B cell (primary cell): ENCODE results near the gene MGAT5. TPM values are rescaled to one million over a fixed set of nuclear protein-coding genes. Genes with fewer than 3 reads are reported as not detected.
A peak's percentile ranks its signal among the peaks of the same experiment; 100 is the strongest.

ENCODE experiments used
- ATAC-seq: fragments of 200-7000 bp; cut with Tn5 transposase; one replicate; pipeline ENCODE4 v1.10.0; 2021; ENCODE audit warnings: low read depth, mild to moderate bottlenecking, moderate number of reproducible peaks, moderate library complexity
- CTCF ChIA-PET: fragments of 350-600 bp; sonication (Branson Sonifier 250); formaldehyde crosslinking; loops from one replicate; lab custom pipeline; 2021; ENCODE audit warnings: antibody characterized with exemption, inconsistent platforms; lab: Charles Lee
- POLR2A ChIA-PET: fragments of 350-600 bp; sonication (Branson Sonifier 250); formaldehyde crosslinking; loops from one replicate; lab custom pipeline; 2021; ENCODE audit warnings: antibody characterized with exemption; lab: Charles Lee
- DNase-seq: peaks from one replicate; pipeline ENCODE4 v3.0.0; 2013
- H2AFZ ChIP-seq: 2 replicates; pipeline ENCODE4 v1.6.1; 2012; ENCODE audit warnings: mild to moderate bottlenecking, low read depth, low read length; ENCODE audit not compliant: insufficient read depth, poor library complexity, severe bottlenecking
- H3K27ac ChIP-seq, 2 donors: 1 replicate in 1 of 2; 2 replicates in 1 of 2; pipeline ENCODE4 v1.5.1; 2012 to 2013; ENCODE audit warnings: low read length in 2 of 2, mild to moderate bottlenecking in 2 of 2, moderate library complexity in 1 of 2
- H3K27me3 ChIP-seq, 4 experiments: fragments of 200-600 bp in 1 of 4; sonication (generic) in 1 of 4; replicated peaks in 1 of 4; 1 replicate in 2 of 4; 2 replicates in 2 of 4; pipeline versions ENCODE4 v1.6.1 to v1.7.0; 2013 to 2016; ENCODE audit warnings: low read length in 3 of 4, mild to moderate bottlenecking in 2 of 4, mixed read lengths in 1 of 4, moderate library complexity in 1 of 4; ENCODE audit not compliant: insufficient read depth in 4 of 4, control insufficient read depth in 3 of 4; ENCODE audit errors: control extremely low read depth in 1 of 4
- H3K36me3 ChIP-seq, 2 experiments: replicated peaks in 1 of 2; 1 replicate in 1 of 2; 2 replicates in 1 of 2; pipeline versions ENCODE4 v1.6.1 to v1.7.1; 2013; ENCODE audit warnings: low read length in 1 of 2; ENCODE audit not compliant: insufficient read depth in 2 of 2, control insufficient read depth in 1 of 2; ENCODE audit errors: control extremely low read depth in 1 of 2, extremely low read depth in 1 of 2
- H3K4me1 ChIP-seq, 2 donors: fragments of 200-600 bp in 1 of 2; sonication (generic) in 1 of 2; 1 replicate in 1 of 2; 2 replicates in 1 of 2; pipeline versions ENCODE4 v1.5.1 to v1.6.1; 2013 to 2017; ENCODE audit warnings: low read length in 2 of 2; ENCODE audit not compliant: control insufficient read depth in 2 of 2, insufficient read depth in 2 of 2
- H3K4me2 ChIP-seq: replicated peaks from 2 replicates; pipeline ENCODE3; 2012; ENCODE audit warnings: mild to moderate bottlenecking, low read depth, low read length; ENCODE audit not compliant: poor library complexity, severe bottlenecking
- H3K4me3 ChIP-seq, 5 experiments: fragments of 200-600 bp in 1 of 5; sonication (generic) in 1 of 5; 1 replicate in 3 of 5; 2 replicates in 2 of 5; pipeline versions ENCODE4 v1.5.1 to v1.7.0; 2011 to 2016; ENCODE audit warnings: low read length in 4 of 5, mild to moderate bottlenecking in 4 of 5, low read depth in 2 of 5, control low read depth in 1 of 5, moderate library complexity in 1 of 5; ENCODE audit not compliant: insufficient read depth in 1 of 5; ENCODE audit errors: control extremely low read depth in 1 of 5, extremely low read depth in 1 of 5
- H3K79me2 ChIP-seq: fragments of 200-600 bp; sonication (generic); one replicate; pipeline ENCODE4 v1.6.0; 2016; ENCODE audit warnings: low read length; ENCODE audit not compliant: control insufficient read depth, insufficient read depth
- H3K9ac ChIP-seq: fragments of 200-600 bp; sonication (generic); 2 replicates; pipeline ENCODE4 v1.6.1; 2017; ENCODE audit warnings: mild to moderate bottlenecking, low read length, moderate library complexity
- H3K9me3 ChIP-seq, 3 donors: one replicate each; pipeline versions ENCODE4 v1.6.1 to v1.7.1; 2013; ENCODE audit warnings: low read length in 2 of 3; ENCODE audit not compliant: control insufficient read depth in 2 of 3, insufficient read depth in 1 of 3; ENCODE audit errors: control extremely low read depth in 1 of 3
- H4K20me1 ChIP-seq: 2 replicates; pipeline ENCODE4 v1.6.0; 2012; ENCODE audit warnings: mild to moderate bottlenecking, low read length; ENCODE audit not compliant: insufficient read depth, control insufficient read depth, poor library complexity, severe bottlenecking
- H3K27ac Mint-ChIP-seq: one replicate; pipeline ENCODE4 v1.8.0; 2021; ENCODE audit warnings: mixed read lengths
- H3K27me3 Mint-ChIP-seq: one replicate; pipeline ENCODE4 v1.8.0; 2021; ENCODE audit warnings: mixed read lengths
- H3K4me1 Mint-ChIP-seq: one replicate; pipeline ENCODE4 v1.8.0; 2021; ENCODE audit warnings: mixed read lengths
- H3K4me3 Mint-ChIP-seq: one replicate; pipeline ENCODE4 v1.8.0; 2021; ENCODE audit warnings: mixed read lengths
- H3K9me3 Mint-ChIP-seq: one replicate; pipeline ENCODE4 v1.8.0; 2022; ENCODE audit warnings: mixed read lengths; ENCODE audit not compliant: insufficient read depth
- EZH2 ChIP-seq: IDR thresholded peaks from 2 replicates; pipeline ENCODE4 v1.6.1; 2012; ENCODE audit warnings: borderline replicate concordance, low read depth, mild to moderate bottlenecking, moderate library complexity, low read length; ENCODE audit not compliant: insufficient read depth, poor library complexity, severe bottlenecking
- WGBS: methylation state at CpG from one replicate; pipeline ENCODE4 v1.1.5; 2013; ENCODE audit warnings: missing lambda C conversion rate; ENCODE audit not compliant: insufficient coverage; 5-methylcytosine and 5-hydroxymethylcytosine counted together
- intact Hi-C: fragments of 100-400 bp; cut with micrococcal nuclease; formaldehyde crosslinking; loops from one replicate; pipeline ENCODE4 v1.10.0; 2022
- polyA plus RNA-seq: library from polyadenylated mRNA; depleted of rRNA; stranded (reverse); fragments of >200 nt; gene quantifications from 2 replicates; pipeline ENCODE4 v1.2.3, GENCODE V29; 2012
- total RNA-seq, 2 donors: library from RNA; stranded (reverse); fragments of 120-200 nt in 1 of 2; gene quantifications; 1 replicate in 1 of 2; 2 replicates in 1 of 2; pipeline versions ENCODE4 v1.2.3 to v1.2.4, GENCODE V29; 2013 to 2022
- TF ChIP-seq, protein P1 (sequence below): fragments of 200-600 bp; IDR thresholded peaks from one replicate; pipeline ENCODE4 v1.8.0; 2022; ENCODE audit warnings: antibody characterized with exemption, mild to moderate bottlenecking

Gene MGAT5
- total and polyA plus RNA-seq, 2 donors (not counting 1 experiment from before 2014, with no cell fraction given), result 27.2 to 184 TPM

DNA sequence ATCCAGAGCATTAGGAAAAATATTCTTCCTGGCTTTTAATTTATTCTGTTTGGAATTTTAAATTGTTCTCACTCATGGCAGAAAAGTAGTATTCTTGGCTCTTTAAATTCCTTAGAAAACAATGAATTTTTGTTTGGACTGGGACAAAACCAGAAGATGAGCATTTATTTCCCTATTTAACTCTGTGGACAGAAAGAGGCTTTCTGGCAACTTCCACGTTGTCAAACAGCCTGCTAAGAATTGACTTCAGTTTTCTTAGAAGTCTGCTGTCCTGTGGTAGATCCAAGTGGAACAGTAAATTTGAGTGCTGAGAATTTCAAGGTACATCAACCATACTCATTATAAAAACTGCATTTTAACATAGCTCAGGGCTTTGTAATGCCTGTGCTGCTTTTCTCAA is 83.8 kb downstream of the MGAT5 start:
- no peak overlapping the region for H3K4me2 ChIP-seq
- peaks cover 51% of the 10 kb centered on the region for H3K79me2 ChIP-seq
- no peak for DNase-seq
- no peak for ATAC-seq
- Mint-ChIP-seq H3K9me3 (no peaks in the 10 kb centered on the region), H3K27me3 (no peaks in the 10 kb centered on the region), H3K4me3 (no peak overlapping the region), H3K27ac (peak overlapping the region; percentile 37), H3K4me1 (peaks cover 69% of the 10 kb centered on the region)
- H3K9ac ChIP-seq, result no peak overlapping the region
- intact Hi-C loops, result loop anchor here (2.0 to 5.0 kb wide), 2 partner anchors 15 to 75 kb away; no protein-coding TSS in a partner anchor
- peaks cover 11 to 62% of the 10 kb centered on the region in 2 experiments for H3K36me3 ChIP-seq
- peak overlapping the region in 1 of 2 donors; percentile 17 for H3K27ac ChIP-seq
- H3K27me3 ChIP-seq, result no peaks in the 10 kb centered on the region
- ChIA-PET CTCF (interaction anchor here (0.9 to 2.8 kb wide), 12 partner anchors 12 to 563 kb away, joined by 3 to 11 read pairs (median 3); no protein-coding TSS in a partner anchor), POLR2A (no interaction called here)
- H4K20me1 ChIP-seq, result no peaks in the 10 kb centered on the region
- peaks cover 11 to 26% of the 10 kb centered on the region in 2 donors for H3K4me1 ChIP-seq
- no peak for TF ChIP-seq EZH2
- TF ChIP-seq, protein P1, sequence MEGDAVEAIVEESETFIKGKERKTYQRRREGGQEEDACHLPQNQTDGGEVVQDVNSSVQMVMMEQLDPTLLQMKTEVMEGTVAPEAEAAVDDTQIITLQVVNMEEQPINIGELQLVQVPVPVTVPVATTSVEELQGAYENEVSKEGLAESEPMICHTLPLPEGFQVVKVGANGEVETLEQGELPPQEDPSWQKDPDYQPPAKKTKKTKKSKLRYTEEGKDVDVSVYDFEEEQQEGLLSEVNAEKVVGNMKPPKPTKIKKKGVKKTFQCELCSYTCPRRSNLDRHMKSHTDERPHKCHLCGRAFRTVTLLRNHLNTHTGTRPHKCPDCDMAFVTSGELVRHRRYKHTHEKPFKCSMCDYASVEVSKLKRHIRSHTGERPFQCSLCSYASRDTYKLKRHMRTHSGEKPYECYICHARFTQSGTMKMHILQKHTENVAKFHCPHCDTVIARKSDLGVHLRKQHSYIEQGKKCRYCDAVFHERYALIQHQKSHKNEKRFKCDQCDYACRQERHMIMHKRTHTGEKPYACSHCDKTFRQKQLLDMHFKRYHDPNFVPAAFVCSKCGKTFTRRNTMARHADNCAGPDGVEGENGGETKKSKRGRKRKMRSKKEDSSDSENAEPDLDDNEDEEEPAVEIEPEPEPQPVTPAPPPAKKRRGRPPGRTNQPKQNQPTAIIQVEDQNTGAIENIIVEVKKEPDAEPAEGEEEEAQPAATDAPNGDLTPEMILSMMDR, result no peak
- H2AFZ ChIP-seq, result no peak overlapping the region
- no CpG with 5 or more reads among the region's 1 CpG for WGBS
- no peak overlapping the region for H3K4me3 ChIP-seq
- peaks cover 0 to 3% (median 0%) of the 10 kb centered on the region in 3 donors for H3K9me3 ChIP-seq

DNA sequence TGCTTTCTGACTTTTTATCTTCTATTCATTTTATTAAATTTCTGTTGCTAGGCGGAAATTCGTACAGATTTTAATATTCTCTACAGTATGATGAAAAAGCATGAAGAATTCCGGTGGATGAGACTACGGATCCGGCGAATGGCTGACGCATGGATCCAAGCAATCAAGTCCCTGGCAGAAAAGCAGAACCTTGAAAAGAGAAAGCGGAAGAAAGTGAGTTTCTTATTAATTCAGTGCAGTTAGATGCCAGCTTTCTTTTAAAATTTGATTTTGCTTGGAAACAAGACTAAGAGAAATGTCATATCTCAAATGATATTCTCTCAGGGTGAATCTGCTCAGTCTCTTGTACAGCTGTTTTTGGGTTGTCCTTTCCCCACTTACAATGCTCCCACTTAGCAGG is 84.3 kb downstream of the MGAT5 start:
- Mint-ChIP-seq H3K4me1 (peaks cover 73% of the 10 kb centered on the region), H3K9me3 (no peaks in the 10 kb centered on the region), H3K27me3 (no peaks in the 10 kb centered on the region), H3K27ac (peak overlapping the region; percentile 76), H3K4me3 (peak overlapping the region; percentile 3)
- peaks cover 11 to 26% of the 10 kb centered on the region in 2 donors for H3K4me1 ChIP-seq
- H3K36me3 ChIP-seq, result peaks cover 11 to 68% of the 10 kb centered on the region in 2 experiments
- CTCF ChIA-PET, result interaction anchor here (0.9 to 2.8 kb wide), 10 partner anchors 11 to 563 kb away, joined by 3 to 11 read pairs (median 3); no protein-coding TSS in a partner anchor
- no peak overlapping the region for H3K9ac ChIP-seq
- no peaks in the 10 kb centered on the region for H4K20me1 ChIP-seq
- no peak overlapping the region for H3K4me3 ChIP-seq
- POLR2A ChIA-PET, result no interaction called here
- peak overlapping the region in 1 of 2 donors; percentile 37 for H3K27ac ChIP-seq
- intact Hi-C loops, result loop anchor here (5.0 kb wide), 1 partner anchor 76 kb away; no protein-coding TSS in a partner anchor
- ATAC-seq, result no peak
- WGBS, result 93% methylated on average over 5 of the region's 8 CpGs
- H3K9me3 ChIP-seq, result peaks cover 0 to 3% (median 0%) of the 10 kb centered on the region in 3 donors
- no peak overlapping the region for H3K4me2 ChIP-seq
- DNase-seq, result no peak
- no peak for TF ChIP-seq EZH2
- TF ChIP-seq, protein P1, result no peak
- H3K27me3 ChIP-seq, result no peaks in the 10 kb centered on the region
- H2AFZ ChIP-seq, result no peak overlapping the region
- H3K79me2 ChIP-seq, result peaks cover 51% of the 10 kb centered on the region
